Measurements from ENCODE around the gene ATPAF1.

ATPAF1 gene

GRCh38 chr1:46612937-46613660 lies 55.1 kb downstream of the ATPAF1 start:
- FAIRE-seq (no peak), DNase-seq (ENCODE audit: insufficient read length, low spot score) (no peak)
- no peak for TF ChIP-seq TAF1 (IDR thresholded peaks at IDR 0.05; ENCODE audit: low read depth, low read length)
- no peak for TF ChIP-seq POLR2AphosphoS5 (IDR thresholded peaks at IDR 0.05; ENCODE audit: low read depth, low read length)
- no peak for TF ChIP-seq PAX5 (IDR thresholded peaks at IDR 0.05; ENCODE audit: insufficient read depth, low read length, severe bottlenecking)
- 0 out of 2 replicates have a peak, but pooled peaks have one; percentile 19 for TF ChIP-seq POU2F2 (IDR thresholded peaks at IDR 0.05; ENCODE audit: low read depth, low read length)
- TF ChIP-seq SPI1 (IDR thresholded peaks at IDR 0.05; ENCODE audit: low read depth, low read length) = no peak
- no peak for TF ChIP-seq POLR2A (IDR thresholded peaks at IDR 0.05; ENCODE audit: low read depth, low read length)

DNA sequence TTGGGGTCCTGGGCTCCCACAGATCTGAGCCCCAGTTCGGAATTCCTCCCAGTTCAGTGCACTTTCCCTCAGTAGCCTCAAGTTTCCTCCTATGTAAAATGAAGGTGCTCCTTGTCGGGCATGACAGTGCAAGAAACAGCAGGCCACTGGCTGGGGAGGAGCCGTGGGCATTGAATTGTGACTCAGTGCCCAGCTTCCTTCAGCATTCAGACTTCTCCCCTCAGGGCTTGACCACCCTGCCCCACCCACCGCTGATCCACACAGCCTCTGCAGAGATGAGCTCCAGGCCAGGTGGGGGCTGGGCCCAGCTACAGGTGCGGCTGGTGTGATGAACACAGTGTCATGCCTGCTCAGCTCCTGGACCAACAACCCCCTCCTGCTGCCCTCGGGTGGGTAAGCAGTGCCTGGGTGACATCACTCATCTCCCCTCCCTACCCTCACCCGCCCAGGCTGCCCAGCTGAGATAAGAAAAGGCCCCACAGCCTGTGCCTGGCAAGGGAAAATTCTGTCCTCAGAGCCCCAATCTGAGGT lies 56.4 kb downstream of the ATPAF1 start:
- FAIRE-seq = no peak
- TF ChIP-seq POLR2AphosphoS5 (IDR thresholded peaks at IDR 0.05; ENCODE audit: low read depth, low read length) (no peak), POU2F2 (IDR thresholded peaks at IDR 0.05; ENCODE audit: low read depth, low read length) (no peak), POLR2A (IDR thresholded peaks at IDR 0.05; ENCODE audit: low read depth, low read length) (no peak), TAF1 (IDR thresholded peaks at IDR 0.05; ENCODE audit: low read depth, low read length) (no peak), SPI1 (IDR thresholded peaks at IDR 0.05; ENCODE audit: low read depth, low read length) (no peak), PAX5 (IDR thresholded peaks at IDR 0.05; ENCODE audit: insufficient read depth, low read length, severe bottlenecking) (no peak)

GRCh38 chr1:46607345-46608130 lies 60.6 kb downstream of the ATPAF1 start:
- DNase-seq (ENCODE audit: insufficient read length, low spot score) (no peak), FAIRE-seq (no peak)
- no peak for TF ChIP-seq POLR2A (IDR thresholded peaks at IDR 0.05; ENCODE audit: low read depth, low read length)
- TF ChIP-seq TAF1 (IDR thresholded peaks at IDR 0.05; ENCODE audit: low read depth, low read length) = no peak
- TF ChIP-seq POU2F2 (IDR thresholded peaks at IDR 0.05; ENCODE audit: low read depth, low read length) = no peak
- TF ChIP-seq PAX5 (IDR thresholded peaks at IDR 0.05; ENCODE audit: insufficient read depth, low read length, severe bottlenecking) = no peak
- TF ChIP-seq SPI1 (IDR thresholded peaks at IDR 0.05; ENCODE audit: low read depth, low read length) = no peak
- no peak for TF ChIP-seq POLR2AphosphoS5 (IDR thresholded peaks at IDR 0.05; ENCODE audit: low read depth, low read length)

More for the DNA sequence above, 56.4 kb downstream of the ATPAF1 start:
- DNase-seq (ENCODE audit: insufficient read length, low spot score) = no peak

DNA sequence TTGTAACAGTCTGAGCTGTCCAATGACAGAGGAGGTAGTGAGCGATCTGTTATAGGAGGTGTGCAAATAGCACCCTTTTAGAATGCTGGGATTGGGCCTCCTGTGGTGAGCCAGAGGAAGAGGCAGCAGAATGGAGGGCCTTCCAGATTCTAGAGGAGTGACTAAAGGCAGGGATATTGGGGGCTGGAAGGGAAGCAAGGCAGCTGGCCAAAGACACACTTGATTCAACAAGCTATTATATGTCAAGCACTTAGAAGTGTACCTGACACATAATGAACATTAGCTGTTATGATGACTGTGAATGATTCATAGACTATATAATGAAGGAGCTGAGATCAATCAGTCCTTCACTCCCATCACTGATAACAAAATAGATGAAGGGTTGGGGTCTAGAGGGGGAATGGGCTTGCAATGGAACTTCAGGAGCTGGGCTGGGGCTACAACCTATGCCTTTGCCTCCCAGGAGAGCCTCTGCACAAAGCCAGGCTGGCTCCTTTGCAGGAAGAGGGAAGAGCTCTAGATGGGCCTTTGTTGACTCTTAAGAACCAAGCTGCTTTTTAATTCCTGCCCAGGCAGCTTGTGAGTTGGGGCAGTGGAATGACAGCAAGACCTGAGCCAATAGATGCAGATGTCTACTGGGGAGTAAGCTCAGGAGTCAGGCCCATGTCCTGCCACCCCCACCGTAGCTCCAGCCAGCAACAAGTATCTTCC lies 61.8 kb downstream of the ATPAF1 start:
- TF ChIP-seq POU2F2 (IDR thresholded peaks at IDR 0.05; ENCODE audit: low read depth, low read length) (no peak), POLR2A (IDR thresholded peaks at IDR 0.05; ENCODE audit: low read depth, low read length) (no peak), POLR2AphosphoS5 (IDR thresholded peaks at IDR 0.05; ENCODE audit: low read depth, low read length) (no peak)
- DNase-seq (ENCODE audit: insufficient read length, low spot score) (no peak), FAIRE-seq (no peak)

DNA sequence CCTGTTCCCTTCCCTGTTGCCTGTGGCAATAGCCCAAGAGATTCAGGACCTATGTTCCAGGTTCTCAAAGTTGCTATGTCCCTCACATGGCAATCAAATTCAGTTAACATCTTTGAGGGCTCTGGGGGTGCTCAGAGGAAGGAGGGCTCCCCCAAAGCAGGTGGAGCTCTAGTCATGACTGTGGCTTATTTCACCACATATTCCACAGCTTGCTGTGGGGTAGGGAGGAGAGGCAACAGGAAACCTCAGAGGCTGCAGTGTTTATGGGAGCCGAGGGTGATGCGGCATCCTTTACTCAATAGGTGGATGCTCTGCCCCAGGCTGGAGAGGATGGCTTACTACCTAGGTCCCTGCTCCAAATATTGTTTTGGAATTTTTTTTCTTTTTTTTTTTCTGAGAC lies 62.9 kb downstream of the ATPAF1 start:
- DNase-seq (ENCODE audit: insufficient read length, low spot score) = no peak
- FAIRE-seq = no peak
- TF ChIP-seq POLR2AphosphoS5 (IDR thresholded peaks at IDR 0.05; ENCODE audit: low read depth, low read length) = no peak
- no peak for TF ChIP-seq POU2F2 (IDR thresholded peaks at IDR 0.05; ENCODE audit: low read depth, low read length)
- no peak for TF ChIP-seq TAF1 (IDR thresholded peaks at IDR 0.05; ENCODE audit: low read depth, low read length)
- TF ChIP-seq POLR2A (IDR thresholded peaks at IDR 0.05; ENCODE audit: low read depth, low read length) = no peak
- TF ChIP-seq SPI1 (IDR thresholded peaks at IDR 0.05; ENCODE audit: low read depth, low read length) = no peak
- no peak for TF ChIP-seq PAX5 (IDR thresholded peaks at IDR 0.05; ENCODE audit: insufficient read depth, low read length, severe bottlenecking)

DNA sequence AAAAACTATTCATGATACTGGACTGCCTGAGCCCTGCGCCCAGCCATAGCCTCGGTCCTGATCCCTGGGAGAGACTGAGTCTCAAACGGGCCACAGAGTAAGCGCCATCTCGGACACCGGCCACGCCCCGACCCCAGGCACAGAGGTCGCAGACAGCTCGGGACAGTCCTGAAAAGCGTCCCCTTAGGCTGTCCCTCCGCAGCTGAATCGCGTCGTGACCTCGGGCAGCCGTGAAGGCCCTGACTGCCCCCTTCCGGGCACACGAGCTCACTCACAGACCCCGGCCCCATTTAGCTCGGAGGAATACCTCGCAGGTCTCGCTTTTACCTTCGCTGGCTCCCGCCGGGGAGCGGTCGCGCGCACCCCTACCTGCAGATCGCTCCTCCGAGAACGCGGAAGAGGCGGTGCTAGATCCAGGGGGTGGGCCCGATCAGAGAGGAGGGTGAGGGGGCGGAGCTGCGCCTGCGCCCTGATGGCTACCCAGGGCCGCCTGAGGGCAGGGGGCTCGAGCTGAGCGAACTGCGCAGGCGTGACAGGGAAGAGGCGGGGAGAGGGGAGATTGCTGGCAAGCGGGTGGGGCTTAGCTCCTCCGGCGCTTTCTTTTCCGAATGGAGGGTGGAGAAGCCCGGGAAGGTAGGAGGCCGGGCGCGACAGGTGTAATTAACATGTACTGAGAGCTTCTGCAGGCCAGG lies 64.2 kb downstream of the ATPAF1 start, which contains the start of gene MKNK1:
MKNK1 (minus strand) TSS at position 411 of the 692 bp plus-strand sequence. CDS start 20,941 bp downstream, outside the sequence.
- DNase-seq (ENCODE audit: insufficient read length, low spot score) (peak; percentile 98), FAIRE-seq (peak; percentile 99)
- TF ChIP-seq POU2F2 (IDR thresholded peaks at IDR 0.05; ENCODE audit: low read depth, low read length) (peak; percentile 52; the same call in 1 of the 2 replicates), TAF1 (IDR thresholded peaks at IDR 0.05; ENCODE audit: low read depth, low read length) (no peak), POLR2AphosphoS5 (IDR thresholded peaks at IDR 0.05; ENCODE audit: low read depth, low read length) (peak; percentile 79), POLR2A (IDR thresholded peaks at IDR 0.05; ENCODE audit: low read depth, low read length) (peak; percentile 78), SPI1 (IDR thresholded peaks at IDR 0.05; ENCODE audit: low read depth, low read length) (0 out of 2 replicates have a peak, but pooled peaks have one; percentile 7), PAX5 (IDR thresholded peaks at IDR 0.05; ENCODE audit: insufficient read depth, low read length, severe bottlenecking) (no peak)

- FAIRE-seq = no peak
- TF ChIP-seq PAX5 (IDR thresholded peaks at IDR 0.05; ENCODE audit: insufficient read depth, low read length, severe bottlenecking) = no peak
- TF ChIP-seq POU2F2 (IDR thresholded peaks at IDR 0.05; ENCODE audit: low read depth, low read length) = no peak
- TF ChIP-seq TAF1 (IDR thresholded peaks at IDR 0.05; ENCODE audit: low read depth, low read length) = no peak
- TF ChIP-seq POLR2A (IDR thresholded peaks at IDR 0.05; ENCODE audit: low read depth, low read length) = no peak
- no peak for TF ChIP-seq SPI1 (IDR thresholded peaks at IDR 0.05; ENCODE audit: low read depth, low read length)
- TF ChIP-seq POLR2AphosphoS5 (IDR thresholded peaks at IDR 0.05; ENCODE audit: low read depth, low read length) = no peak
- DNase-seq (ENCODE audit: insufficient read length, low spot score) = no peak
Measured at GRCh38 chr1:46603481-46603857, 64.7 kb downstream of the ATPAF1 start.

- FAIRE-seq (no peak), DNase-seq (ENCODE audit: insufficient read length, low spot score) (no peak)
- TF ChIP-seq POU2F2 (IDR thresholded peaks at IDR 0.05; ENCODE audit: low read depth, low read length) (no peak), TAF1 (IDR thresholded peaks at IDR 0.05; ENCODE audit: low read depth, low read length) (no peak), POLR2A (IDR thresholded peaks at IDR 0.05; ENCODE audit: low read depth, low read length) (no peak), POLR2AphosphoS5 (IDR thresholded peaks at IDR 0.05; ENCODE audit: low read depth, low read length) (no peak), PAX5 (IDR thresholded peaks at IDR 0.05; ENCODE audit: insufficient read depth, low read length, severe bottlenecking) (no peak), SPI1 (IDR thresholded peaks at IDR 0.05; ENCODE audit: low read depth, low read length) (no peak)
Measured at GRCh38 chr1:46601257-46602007, 66.7 kb downstream of the ATPAF1 start.

Data from GM12891 (cell line).